HG03159 (cell line): ENCODE data around the gene ELF4.

Experiments
- ATAC-seq: cut with Tn5 transposase; IDR thresholded peaks from one replicate; pipeline ENCODE4 v1.9.1; 2021; ENCODE audit warnings: mild to moderate bottlenecking, moderate library complexity; ENCODE audit not compliant: unreplicated experiment

The ELF4 gene

GRCh38 chrX:130051176-130051845 lies 59.0 kb downstream of the ELF4 start:
- ATAC-seq: no peak

GRCh38 chrX:130049821-130050220 lies 60.5 kb downstream of the ELF4 start:
- ATAC-seq: no peak

GRCh38 chrX:130048686-130049222 lies 61.5 kb downstream of the ELF4 start:
- ATAC-seq: no peak

GRCh38 chrX:130047416-130047815 lies 62.9 kb downstream of the ELF4 start:
- no peak for ATAC-seq

- ATAC-seq: no peak
Observed at GRCh38 chrX:130039847-130040246, 70.5 kb downstream of the ELF4 start.

- no peak for ATAC-seq
Observed at GRCh38 chrX:130034178-130034577, 76.1 kb downstream of the ELF4 start.

GRCh38 chrX:130032552-130032951 lies 77.7 kb downstream of the ELF4 start:
- no peak for ATAC-seq

- no peak for ATAC-seq
Observed at GRCh38 chrX:130030826-130031225, 79.5 kb downstream of the ELF4 start.

- no peak for ATAC-seq
Observed at GRCh38 chrX:130028196-130028595, 82.1 kb downstream of the ELF4 start.

GRCh38 chrX:130027569-130027968 lies 82.7 kb downstream of the ELF4 start:
- ATAC-seq: no peak

- ATAC-seq: no peak
Observed at GRCh38 chrX:130025256-130025655, 85.0 kb downstream of the ELF4 start.

GRCh38 chrX:130024127-130024526 lies 86.2 kb downstream of the ELF4 start:
- peak; percentile 99 for ATAC-seq

GRCh38 chrX:130020661-130021324 lies 89.5 kb downstream of the ELF4 start:
- no peak for ATAC-seq

GRCh38 chrX:130018143-130018542 lies 92.2 kb downstream of the ELF4 start:
- ATAC-seq: no peak

- no peak for ATAC-seq
Observed at GRCh38 chrX:130015181-130015580, 95.1 kb downstream of the ELF4 start.
